ENCODE results near the gene PRDM5.

Gene PRDM5

GRCh38 chr4:120704538-120704937, 218.0 kb downstream of the PRDM5 start:
- no peak for TF ChIP-seq CTCF (IDR thresholded peaks at IDR 0.05; ENCODE audit: low read depth, low read length, missing control alignments)
- H3K4me3 ChIP-seq (replicated peaks; ENCODE audit: low read depth, low read length) = no peak overlapping the region
- no peak for DNase-seq (ENCODE audit: extremely low read depth, low read depth)

DNA sequence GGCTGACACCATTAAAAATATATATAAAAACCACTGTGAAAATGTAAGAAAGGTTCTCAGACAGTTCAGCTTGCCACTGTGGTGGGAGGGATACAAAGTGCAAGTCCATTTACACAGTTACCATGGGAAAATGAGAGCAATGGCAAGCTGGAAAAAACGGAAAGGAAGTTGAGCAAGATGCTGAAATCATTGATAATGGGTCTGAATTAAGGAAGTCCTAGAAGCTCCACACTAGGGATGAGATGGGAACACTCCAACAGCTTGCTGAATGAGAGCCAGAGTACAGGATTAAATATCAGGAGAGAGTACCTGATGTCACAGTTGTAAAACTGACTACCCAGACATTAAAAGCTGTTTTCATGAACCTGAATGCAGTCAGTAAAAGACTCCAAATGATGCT, 218.6 kb downstream of the PRDM5 start:
- H3K4me3 ChIP-seq (replicated peaks; ENCODE audit: low read depth, low read length) = no peak overlapping the region
- no peak for TF ChIP-seq CTCF (IDR thresholded peaks at IDR 0.05; ENCODE audit: low read depth, low read length, missing control alignments)
- DNase-seq (ENCODE audit: extremely low read depth, low read depth) = no peak

- no peak for DNase-seq (ENCODE audit: extremely low read depth, low read depth)
- TF ChIP-seq CTCF (IDR thresholded peaks at IDR 0.05; ENCODE audit: low read depth, low read length, missing control alignments) = no peak
- H3K4me3 ChIP-seq (replicated peaks; ENCODE audit: low read depth, low read length) = no peak overlapping the region
Measured at GRCh38 chr4:120699354-120699753, 223.2 kb downstream of the PRDM5 start.

- peak; percentile 57 for DNase-seq (ENCODE audit: extremely low read depth, low read depth)
- TF ChIP-seq CTCF (IDR thresholded peaks at IDR 0.05; ENCODE audit: low read depth, low read length, missing control alignments) = no peak
- H3K4me3 ChIP-seq (replicated peaks; ENCODE audit: low read depth, low read length) = no peak overlapping the region
Measured at GRCh38 chr4:120694973-120695372, 227.6 kb downstream of the PRDM5 start.

- H3K4me3 ChIP-seq (replicated peaks; ENCODE audit: low read depth, low read length) = no peak overlapping the region
- TF ChIP-seq CTCF (IDR thresholded peaks at IDR 0.05; ENCODE audit: low read depth, low read length, missing control alignments) = no peak
- DNase-seq (ENCODE audit: extremely low read depth, low read depth) = no peak
Measured at GRCh38 chr4:120693816-120694215, 228.7 kb downstream of the PRDM5 start.

DNA sequence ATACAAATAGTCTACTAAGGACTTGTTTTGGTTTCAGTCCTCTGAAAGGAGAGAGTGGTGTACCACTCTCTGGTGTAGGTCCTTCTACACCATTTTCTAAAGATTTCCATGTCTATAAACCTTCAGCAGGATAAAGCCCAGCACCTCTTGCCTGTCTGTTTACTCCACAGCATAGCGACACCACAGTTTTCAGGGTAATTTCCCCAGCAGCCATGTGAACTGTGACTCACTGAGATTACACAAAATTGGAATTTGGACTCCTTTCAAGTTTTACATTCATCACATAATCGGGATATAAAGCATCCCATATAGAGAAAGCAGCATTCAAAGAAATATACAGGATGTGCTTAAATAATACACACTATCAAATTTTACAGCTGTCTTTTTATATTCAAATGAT, 229.6 kb downstream of the PRDM5 start:
- no peak for TF ChIP-seq CTCF (IDR thresholded peaks at IDR 0.05; ENCODE audit: low read depth, low read length, missing control alignments)
- peak; percentile 77 for DNase-seq (ENCODE audit: extremely low read depth, low read depth)
- no peak overlapping the region for H3K4me3 ChIP-seq (replicated peaks; ENCODE audit: low read depth, low read length)

DNA sequence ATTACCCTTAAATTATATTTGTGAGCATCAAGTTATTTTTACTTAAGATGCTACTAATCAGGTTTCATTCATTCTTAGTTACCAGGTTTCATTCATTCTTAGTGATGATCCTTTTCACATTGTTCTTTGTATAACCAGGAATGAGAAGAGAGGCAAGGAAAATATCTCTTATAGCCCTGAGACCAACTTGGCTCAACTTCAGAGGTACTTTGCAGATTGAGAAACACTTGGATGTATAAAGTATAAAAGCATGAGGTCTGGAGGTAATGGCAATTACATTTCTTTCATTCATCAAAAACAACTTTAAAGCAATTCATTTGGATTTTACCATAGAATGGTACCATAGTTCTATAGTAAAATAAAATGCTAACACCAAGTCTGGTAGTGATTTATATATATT, 231.0 kb downstream of the PRDM5 start:
- no peak for TF ChIP-seq CTCF (IDR thresholded peaks at IDR 0.05; ENCODE audit: low read depth, low read length, missing control alignments)
- DNase-seq (ENCODE audit: extremely low read depth, low read depth) = no peak
- no peak overlapping the region for H3K4me3 ChIP-seq (replicated peaks; ENCODE audit: low read depth, low read length)

Data from HFF-Myc (cell line).